BE2C (cell line): Measurements from ENCODE around the gene SFTA2.

ENCODE experiments used
- DNase-seq: peaks from one replicate; pipeline ENCODE4 v3.0.0-alpha.2; 2020
- H3K27me3 ChIP-seq: fragments of 250-450 bp; sonication (Bioruptor Pico); 2 replicates; pipeline ENCODE4 v1.5.1; 2020; ENCODE audit warnings: mild to moderate bottlenecking
- H3K36me3 ChIP-seq: fragments of 250-450 bp; sonication (Bioruptor Pico); 2 replicates; pipeline ENCODE4 v1.5.1; 2020; ENCODE audit warnings: mild to moderate bottlenecking
- H3K4me1 ChIP-seq: fragments of 250-450 bp; sonication (Bioruptor Pico); 2 replicates; pipeline ENCODE4 v1.5.1; 2020
- H3K4me3 ChIP-seq: 2 replicates; pipeline ENCODE4 v1.5.1; 2011; ENCODE audit warnings: low read depth, low read length
- H3K9me3 ChIP-seq: fragments of 250-450 bp; sonication (Bioruptor Pico); 2 replicates; pipeline ENCODE4 v1.5.1; 2020
- CTCF ChIP-seq: IDR thresholded peaks from 2 replicates; pipeline ENCODE4 v1.5.1; 2012; ENCODE audit warnings: mild to moderate bottlenecking, low read depth, low read length

The SFTA2 gene

GRCh38 chr6:30885999-30886896 lies 45.7 kb downstream of the SFTA2 start:
- Histone ChIP-seq H3K36me3 (no peaks in the 10 kb centered on the region), H3K4me3 (peak overlapping the region; percentile 71), H3K9me3 (no peaks in the 10 kb centered on the region), H3K4me1 (peaks cover 33% of the 10 kb centered on the region), H3K27me3 (no peaks in the 10 kb centered on the region)
- DNase-seq: peak; percentile 73
- TF ChIP-seq CTCF: no peak

- no peak for TF ChIP-seq CTCF
- Histone ChIP-seq H3K4me1 (peaks cover 33% of the 10 kb centered on the region), H3K27me3 (no peaks in the 10 kb centered on the region), H3K9me3 (no peaks in the 10 kb centered on the region), H3K36me3 (no peaks in the 10 kb centered on the region), H3K4me3 (peak overlapping the region; percentile 71)
- DNase-seq: no peak
These were observed 46.4 kb downstream of the SFTA2 start for GRCh38 chr6:30885481-30885998.

GRCh38 chr6:30884521-30885480 lies 47.2 kb downstream of the SFTA2 start:
- no peak for TF ChIP-seq CTCF
- Histone ChIP-seq H3K4me3 (peak overlapping the region; percentile 71), H3K27me3 (no peaks in the 10 kb centered on the region), H3K36me3 (no peaks in the 10 kb centered on the region), H3K4me1 (peaks cover 33% of the 10 kb centered on the region), H3K9me3 (no peaks in the 10 kb centered on the region)
- DNase-seq: peak; percentile 43

- Histone ChIP-seq H3K27me3 (no peaks in the 10 kb centered on the region), H3K9me3 (no peaks in the 10 kb centered on the region), H3K36me3 (no peaks in the 10 kb centered on the region), H3K4me1 (peaks cover 33% of the 10 kb centered on the region), H3K4me3 (peak within 1 kb of the TSS; percentile 71)
- DNase-seq: peak; percentile 67
- no peak for TF ChIP-seq CTCF
These were observed 48.1 kb downstream of the SFTA2 start, which contains the start of gene DDR1 for GRCh38 chr6:30883685-30884520. Gene DDR1, plus strand, starts transcription at chr6:30884519. Its CDS starts 4,211 bp downstream, at chr6:30888730.

GRCh38 chr6:30882759-30883684 lies 48.9 kb downstream of the SFTA2 start:
- Histone ChIP-seq H3K4me3 (no peak overlapping the region), H3K27me3 (no peaks in the 10 kb centered on the region), H3K36me3 (no peaks in the 10 kb centered on the region), H3K9me3 (no peaks in the 10 kb centered on the region), H3K4me1 (peaks cover 33% of the 10 kb centered on the region)
- no peak for DNase-seq
- TF ChIP-seq CTCF: no peak
